HG02870 (cell line): Measurements from ENCODE around the gene PGAM1.
"Not testable (repeated sequence)": the region's sequence is repeated elsewhere in the genome, so short reads cannot be mapped to it uniquely, and the experiment has no call there.

Experiments
- ATAC-seq: cut with Tn5 transposase; IDR thresholded peaks from one replicate; pipeline ENCODE4 v1.9.1; 2021; ENCODE audit warnings: mild to moderate bottlenecking, moderate library complexity; ENCODE audit not compliant: unreplicated experiment

PGAM1 gene

DNA sequence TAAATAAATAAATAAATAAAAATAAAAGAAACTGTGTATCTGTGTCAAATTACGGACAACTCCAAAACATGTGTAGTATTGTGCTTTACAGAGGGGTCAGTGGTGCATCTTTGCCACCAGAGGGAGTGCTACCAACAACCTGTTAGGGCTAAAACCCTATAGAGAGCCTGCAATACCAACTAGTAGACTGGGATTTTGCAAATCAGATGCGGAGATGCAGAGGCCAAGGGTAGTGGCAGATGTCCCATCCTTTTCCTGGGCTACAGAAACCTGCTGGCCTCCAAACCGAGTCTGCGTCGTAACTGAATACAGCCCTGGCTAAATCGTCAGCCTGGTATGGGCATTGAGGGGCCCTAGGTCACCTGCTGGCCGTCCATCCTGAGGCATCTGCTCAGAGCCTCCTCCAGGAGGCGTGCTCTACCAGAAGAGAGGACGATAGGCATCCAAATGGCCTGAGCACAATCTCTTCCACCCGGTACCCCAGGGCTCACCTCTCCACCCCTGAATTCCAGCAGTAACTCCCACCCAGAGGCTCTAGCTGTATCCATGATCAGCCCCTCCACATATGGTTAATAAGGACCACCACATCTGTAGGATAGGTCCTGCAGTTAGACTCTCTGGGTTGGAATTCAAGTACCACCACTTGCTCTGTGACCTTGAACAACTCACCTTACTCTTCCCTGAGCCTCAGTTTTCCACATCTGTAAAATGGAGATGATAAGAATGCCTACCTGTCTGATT lies 18.6 kb upstream of the PGAM1 start:
- ATAC-seq: peak; percentile 92

DNA sequence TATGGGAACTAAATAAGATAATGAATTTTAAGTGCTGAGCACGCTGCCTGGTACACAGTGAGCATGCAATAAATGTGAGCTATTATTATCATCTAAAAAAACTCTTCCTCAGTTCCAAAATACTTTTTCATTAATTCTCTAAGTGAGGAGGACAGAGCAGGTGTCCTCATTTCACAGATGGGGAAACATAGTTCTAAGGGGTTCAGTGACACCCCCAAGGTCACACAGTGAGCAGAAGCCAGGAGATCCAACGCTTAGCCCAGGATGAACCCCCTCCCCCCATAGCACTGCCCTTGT lies 18.1 kb upstream of the PGAM1 start:
- no peak for ATAC-seq

DNA sequence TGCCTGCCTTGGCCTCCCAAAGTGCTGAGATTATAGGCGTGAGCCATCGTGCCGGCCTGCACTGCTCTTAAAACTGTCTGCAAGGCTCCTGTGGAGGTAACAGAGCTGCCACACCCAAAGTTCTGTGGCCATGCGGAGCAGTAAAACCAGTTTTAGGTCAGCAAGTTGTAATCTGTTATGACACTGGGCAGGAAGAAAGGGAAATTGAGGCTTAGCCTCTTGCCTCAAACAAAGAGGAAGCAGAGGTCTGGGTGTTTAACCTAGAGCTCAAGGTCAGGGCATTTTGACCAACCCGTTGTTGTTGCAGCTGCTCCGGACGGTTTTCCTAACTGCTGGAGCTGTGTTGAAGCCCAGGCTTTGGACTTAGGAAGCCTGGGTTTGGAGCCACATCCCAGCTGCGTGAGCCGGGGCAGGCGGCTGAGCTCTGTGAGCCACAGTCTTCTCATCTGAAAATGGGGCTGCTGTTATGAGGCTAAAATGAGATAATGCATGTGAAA lies 17.4 kb upstream of the PGAM1 start:
- no peak for ATAC-seq

DNA sequence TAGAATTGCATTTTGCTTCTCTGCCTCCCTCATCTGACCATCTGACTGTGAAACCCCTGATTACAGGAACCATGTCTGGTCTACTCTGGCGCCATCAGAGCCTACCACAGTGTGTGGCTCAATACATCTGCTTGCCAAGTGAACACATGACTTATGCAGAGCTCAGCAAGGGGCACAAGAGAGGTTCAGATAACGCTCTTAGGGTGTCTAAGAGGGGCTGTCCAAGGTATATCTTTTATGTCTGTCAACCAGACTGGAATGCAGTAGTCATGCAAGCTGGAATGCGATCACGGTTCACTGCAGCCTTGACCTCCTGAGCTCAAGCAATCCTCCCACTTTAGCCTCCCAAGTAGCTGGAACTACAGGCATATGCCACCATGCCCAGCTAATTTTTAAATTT lies 14.6 kb upstream of the PGAM1 start:
- ATAC-seq: no peak

GRCh38 chr10:97412891-97413304 lies 13.1 kb upstream of the PGAM1 start:
- peak; percentile 88 for ATAC-seq

GRCh38 chr10:97416565-97416964 lies 9.4 kb upstream of the PGAM1 start:
- no peak for ATAC-seq

DNA sequence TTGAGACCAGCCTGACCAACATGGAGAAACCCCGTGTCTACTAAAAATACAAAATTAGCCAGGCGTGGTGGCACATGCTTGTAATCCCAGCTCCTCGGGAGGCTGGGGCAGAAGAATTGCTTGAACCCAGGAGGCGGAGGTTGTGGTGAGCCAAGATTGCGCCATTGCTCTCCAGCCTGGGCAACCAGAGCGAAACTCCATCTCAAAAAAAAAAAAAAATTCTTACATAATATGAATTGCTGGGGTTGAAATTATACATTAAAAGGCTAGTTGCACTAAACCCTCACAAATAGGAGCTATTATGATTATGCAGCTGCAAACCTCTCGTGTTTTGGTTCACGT lies 2.3 kb upstream of the PGAM1 start:
- ATAC-seq: not testable (repeated sequence)

GRCh38 chr10:97426776-97427570 lies 982 bp downstream of the PGAM1 start:
- ATAC-seq: no peak

DNA sequence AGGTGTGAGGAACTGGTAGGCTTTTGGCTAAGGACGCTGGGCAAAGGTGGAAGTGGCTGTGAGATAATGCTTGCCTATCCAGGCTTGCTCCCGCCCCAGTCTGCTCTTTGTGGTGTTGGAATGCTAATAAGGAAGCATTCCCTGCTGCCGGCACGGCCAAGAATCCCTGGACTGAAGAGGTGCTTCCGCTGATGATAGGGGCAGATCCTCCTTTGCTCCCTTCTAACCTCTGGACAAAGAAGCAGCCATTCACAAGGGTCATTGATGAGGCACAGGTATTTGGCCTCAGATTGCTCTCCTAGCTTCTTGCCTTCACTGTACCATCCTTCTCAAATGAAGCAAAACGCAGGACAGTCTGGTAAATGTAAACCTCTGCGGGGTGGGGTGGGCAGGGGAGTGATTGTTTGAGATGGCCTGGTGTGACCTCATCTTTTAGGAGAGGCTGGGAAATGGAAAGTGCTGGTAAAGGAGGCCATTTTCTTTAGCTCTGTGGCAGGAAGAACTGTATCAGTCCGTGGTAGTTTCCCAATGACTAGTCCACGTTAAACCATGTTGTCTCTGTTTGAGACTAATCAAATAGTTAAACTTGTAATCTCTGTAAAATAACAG lies 1.7 kb downstream of the PGAM1 start:
- ATAC-seq: no peak

DNA sequence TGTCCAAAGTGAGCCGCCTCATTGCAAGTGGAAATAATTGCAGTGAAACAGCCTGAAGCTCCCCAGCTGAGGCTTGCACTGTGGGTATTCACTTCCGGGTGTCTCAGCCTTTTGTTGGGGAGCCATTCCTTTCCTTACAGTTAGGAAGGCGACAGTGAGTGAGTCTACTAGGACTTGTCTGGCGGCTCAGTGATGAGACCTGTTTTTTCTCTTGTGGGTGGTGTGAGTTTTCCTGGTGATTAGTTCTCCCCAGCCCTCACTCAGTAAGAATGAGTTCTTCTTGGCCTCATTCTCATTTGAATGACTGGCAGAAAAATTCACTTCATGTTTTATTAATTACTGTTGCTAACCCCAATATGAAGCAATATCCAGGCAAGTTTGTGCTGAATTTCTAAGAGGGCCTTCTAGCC lies 2.6 kb downstream of the PGAM1 start:
- no peak for ATAC-seq

- no peak for ATAC-seq
Measured at GRCh38 chr10:97434055-97434454, 8.1 kb downstream of the PGAM1 start.

DNA sequence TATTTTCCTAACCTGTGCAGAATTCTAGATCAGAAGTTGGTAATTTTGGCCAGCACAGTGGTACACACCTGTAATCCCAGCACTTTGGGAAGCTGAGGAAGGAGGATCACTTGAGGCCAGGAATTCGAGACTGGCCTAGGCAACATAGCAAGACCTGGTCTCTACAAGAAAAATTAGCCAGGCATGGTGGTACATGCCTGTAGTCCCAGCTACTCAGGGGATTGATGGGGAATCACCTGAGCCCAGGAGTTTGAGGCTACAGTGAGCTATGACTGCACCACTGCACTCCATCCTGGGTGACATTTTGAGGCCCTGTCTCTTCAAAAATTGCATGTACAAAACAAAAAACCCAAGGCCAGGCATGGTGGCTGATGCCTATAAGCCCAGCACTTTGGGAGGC lies 8.6 kb downstream of the PGAM1 start:
- no peak for ATAC-seq

GRCh38 chr10:97435211-97435610 lies 9.2 kb downstream of the PGAM1 start:
- no peak for ATAC-seq

DNA sequence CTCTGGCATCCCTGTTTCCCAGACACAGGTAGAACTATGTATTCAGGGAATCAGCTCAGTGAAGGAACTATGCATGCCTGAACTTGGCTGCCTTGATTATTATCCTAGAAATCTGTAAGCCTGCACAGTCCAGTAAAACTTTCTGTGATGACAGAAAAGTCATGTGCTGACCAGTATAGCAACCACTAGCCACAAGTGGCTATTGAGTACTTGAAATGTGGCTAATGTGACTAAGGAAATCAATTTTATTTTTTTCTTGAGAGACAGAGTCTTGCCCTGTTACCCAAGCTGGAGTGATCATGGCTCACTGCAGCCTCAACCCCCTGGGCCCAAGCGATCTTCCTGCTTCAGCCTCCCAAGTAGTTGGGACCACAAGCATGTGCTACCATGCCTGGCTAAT lies 16.3 kb downstream of the PGAM1 start:
- no peak for ATAC-seq

DNA sequence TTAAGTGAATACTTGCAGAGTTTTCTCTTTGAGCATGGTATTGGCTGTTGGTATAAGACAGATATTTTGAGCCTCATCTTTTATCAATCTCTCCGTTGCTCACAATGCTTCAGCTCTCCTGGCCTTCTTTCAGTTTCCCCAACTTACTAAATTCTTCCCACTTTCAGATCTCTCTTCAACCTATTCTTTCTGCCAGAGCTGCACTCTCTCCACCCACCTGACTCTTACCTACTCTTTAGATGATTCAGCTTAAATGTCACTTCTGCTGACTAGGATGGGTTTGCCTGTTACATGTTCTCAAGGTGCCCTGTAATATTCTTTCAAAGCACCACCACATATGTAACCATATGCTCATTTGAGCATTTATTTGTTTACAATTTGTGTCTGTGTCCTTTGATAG lies 18.2 kb downstream of the PGAM1 start:
- ATAC-seq: no peak

GRCh38 chr10:97445357-97445721 lies 19.3 kb downstream of the PGAM1 start:
- no peak for ATAC-seq

DNA sequence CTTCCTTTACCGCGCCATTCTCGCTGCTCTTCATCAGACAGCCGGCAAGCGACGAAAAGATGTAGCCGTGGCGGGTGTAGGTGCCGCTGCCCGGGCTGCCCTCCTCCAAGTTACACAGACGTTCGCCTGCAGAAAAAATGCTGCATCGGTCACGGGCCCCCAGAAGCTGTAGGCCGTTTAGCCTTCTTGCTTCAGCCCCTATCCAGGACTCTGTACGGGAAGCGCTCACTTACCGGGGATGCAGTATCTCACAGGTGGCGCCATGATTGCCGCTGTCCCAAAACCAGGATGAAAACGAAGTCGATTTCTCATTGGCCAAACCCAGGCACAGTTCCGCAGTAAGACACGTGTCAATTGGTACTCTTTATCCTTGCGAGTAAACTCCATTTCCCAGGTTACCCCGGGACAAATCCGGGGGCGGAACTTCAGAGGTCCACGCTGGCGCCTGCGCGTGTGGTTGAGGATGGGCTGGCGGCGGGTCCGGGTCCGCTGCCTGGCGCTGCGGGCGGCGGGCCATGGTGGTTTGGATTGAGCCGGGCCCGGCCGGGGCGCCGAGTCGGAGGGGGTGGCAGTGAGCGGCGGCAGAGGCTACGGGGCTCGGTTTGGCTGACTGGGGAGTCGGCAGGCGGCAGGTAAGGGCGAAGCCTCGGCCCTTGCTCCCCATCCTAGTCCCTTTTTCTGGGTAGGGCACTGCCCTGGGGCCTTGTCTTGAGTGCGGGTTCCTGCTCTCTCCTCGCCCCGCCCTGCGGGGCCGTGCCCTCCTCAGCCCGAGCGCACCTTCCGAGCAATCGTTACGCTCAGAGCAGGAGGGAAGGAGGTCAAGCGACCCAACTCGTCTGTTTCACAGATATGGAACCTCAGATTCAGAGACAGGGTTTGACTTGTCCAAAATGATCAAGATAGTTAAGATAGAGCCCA lies 20.0 kb downstream of the PGAM1 start, which contains the start of the genes EXOSC1 and ZDHHC16:
EXOSC1 (minus strand) TSS at position 285 of the 918 bp plus-strand sequence; CDS start at position 264, 21 bp downstream.
ZDHHC16 (plus strand) TSS at position 454 of the 918 bp plus-strand sequence. CDS start 5,501 bp downstream, outside the sequence.
- peak; percentile 93 for ATAC-seq

DNA sequence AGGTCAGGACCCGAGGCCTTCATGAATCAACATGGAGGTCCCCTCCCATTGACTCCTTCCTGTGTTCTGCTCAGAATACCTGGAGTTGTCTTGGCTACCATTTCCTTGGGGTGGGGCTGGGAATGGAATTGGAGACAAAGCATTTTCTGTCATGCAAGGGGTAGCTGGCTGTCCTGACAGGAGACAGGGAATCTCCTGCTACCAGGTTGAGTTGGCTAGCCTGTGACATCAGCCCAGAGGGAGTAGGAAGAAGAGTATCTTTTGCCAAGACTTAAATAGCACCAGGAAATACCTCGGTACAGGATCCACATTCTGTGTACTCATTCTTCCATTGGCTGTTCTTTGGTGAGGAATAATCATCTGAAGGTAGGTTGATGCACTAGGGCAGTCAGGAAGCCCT lies 24.8 kb downstream of the PGAM1 start:
- ATAC-seq: no peak

GRCh38 chr10:97451605-97452004 lies 25.6 kb downstream of the PGAM1 start:
- no peak for ATAC-seq

- ATAC-seq: no peak
Measured at GRCh38 chr10:97452352-97452751, 26.4 kb downstream of the PGAM1 start.
